DND-41 (cell line): ENCODE results near the gene TSHB.

Experiments used
- ATAC-seq: fragments of 200-7000 bp; cut with Tn5 transposase; 3 replicates; pipeline ENCODE4 v1.9.1; 2021; ENCODE audit warnings: low read depth; ENCODE audit not compliant: insufficient read depth
- DNase-seq: peaks from one replicate; pipeline ENCODE4 v3.0.0-alpha.2; 2020
- H2AFZ ChIP-seq: 2 replicates; pipeline ENCODE4 v1.6.0; 2012; ENCODE audit warnings: low read depth, low read length
- H3K27ac ChIP-seq: 2 replicates; pipeline ENCODE4 v1.5.1; 2012; ENCODE audit warnings: low read length, inconsistent platforms
- H3K27me3 ChIP-seq: fragments of 200-600 bp; sonication (generic); 2 replicates; pipeline ENCODE4 v1.6.0; 2012; ENCODE audit warnings: low read length, mild to moderate bottlenecking, inconsistent platforms; ENCODE audit not compliant: insufficient read depth, poor library complexity
- H3K36me3 ChIP-seq: 2 replicates; pipeline ENCODE4 v1.5.1; 2012; ENCODE audit warnings: low read length, inconsistent platforms; ENCODE audit not compliant: insufficient read depth
- H3K4me1 ChIP-seq: 2 replicates; pipeline ENCODE4 v1.5.1; 2012; ENCODE audit warnings: mild to moderate bottlenecking, low read length; ENCODE audit not compliant: insufficient read depth
- H3K4me2 ChIP-seq: 2 replicates; pipeline ENCODE4 v1.6.0; 2012; ENCODE audit warnings: mild to moderate bottlenecking, moderate library complexity, low read length, inconsistent platforms; ENCODE audit not compliant: insufficient read depth
- H3K4me3 ChIP-seq, 2 experiments: fragments of 200-600 bp in 1 of 2; shearing (Covaris generic) in 1 of 2; 2 replicates each; pipeline ENCODE4 v1.5.1; 2012 to 2016; ENCODE audit warnings: inconsistent platforms in 2 of 2, low read length in 2 of 2, mild to moderate bottlenecking in 2 of 2, low read depth in 1 of 2, moderate library complexity in 1 of 2
- H3K79me2 ChIP-seq: 2 replicates; pipeline ENCODE4 v1.6.0; 2012; ENCODE audit warnings: low read length, inconsistent platforms; ENCODE audit not compliant: insufficient read depth
- H3K9ac ChIP-seq: 2 replicates; pipeline ENCODE4 v1.6.0; 2012; ENCODE audit warnings: low read depth, mild to moderate bottlenecking, inconsistent platforms, low read length, moderate library complexity
- H3K9me3 ChIP-seq: 2 replicates; pipeline ENCODE4 v1.5.1; 2012; ENCODE audit warnings: low read length, moderate library complexity, mild to moderate bottlenecking, inconsistent platforms; ENCODE audit not compliant: insufficient read depth, severe bottlenecking
- H4K20me1 ChIP-seq: 2 replicates; pipeline ENCODE4 v1.6.0; 2012; ENCODE audit warnings: low read length; ENCODE audit not compliant: insufficient read depth
- EZH2 ChIP-seq: IDR thresholded peaks from 3 replicates; pipeline ENCODE4 v1.6.1; 2012; ENCODE audit warnings: borderline replicate concordance, low read depth, mild to moderate bottlenecking, moderate library complexity, low read length, inconsistent platforms; ENCODE audit not compliant: severe bottlenecking
- TF ChIP-seq, protein P1 (sequence below): IDR thresholded peaks from 2 replicates; pipeline ENCODE4 v1.5.1; 2012; ENCODE audit warnings: borderline replicate concordance, low read length, moderate library complexity, mild to moderate bottlenecking; ENCODE audit not compliant: poor library complexity, severe bottlenecking; ENCODE audit errors: extremely low read depth

TSHB gene

GRCh38 chr1:115023593-115023992 lies 6.0 kb upstream of the TSHB start:
- no peaks in the 10 kb centered on the region for H3K27me3 ChIP-seq
- no peak overlapping the region for H2AFZ ChIP-seq
- TF ChIP-seq, protein P1, sequence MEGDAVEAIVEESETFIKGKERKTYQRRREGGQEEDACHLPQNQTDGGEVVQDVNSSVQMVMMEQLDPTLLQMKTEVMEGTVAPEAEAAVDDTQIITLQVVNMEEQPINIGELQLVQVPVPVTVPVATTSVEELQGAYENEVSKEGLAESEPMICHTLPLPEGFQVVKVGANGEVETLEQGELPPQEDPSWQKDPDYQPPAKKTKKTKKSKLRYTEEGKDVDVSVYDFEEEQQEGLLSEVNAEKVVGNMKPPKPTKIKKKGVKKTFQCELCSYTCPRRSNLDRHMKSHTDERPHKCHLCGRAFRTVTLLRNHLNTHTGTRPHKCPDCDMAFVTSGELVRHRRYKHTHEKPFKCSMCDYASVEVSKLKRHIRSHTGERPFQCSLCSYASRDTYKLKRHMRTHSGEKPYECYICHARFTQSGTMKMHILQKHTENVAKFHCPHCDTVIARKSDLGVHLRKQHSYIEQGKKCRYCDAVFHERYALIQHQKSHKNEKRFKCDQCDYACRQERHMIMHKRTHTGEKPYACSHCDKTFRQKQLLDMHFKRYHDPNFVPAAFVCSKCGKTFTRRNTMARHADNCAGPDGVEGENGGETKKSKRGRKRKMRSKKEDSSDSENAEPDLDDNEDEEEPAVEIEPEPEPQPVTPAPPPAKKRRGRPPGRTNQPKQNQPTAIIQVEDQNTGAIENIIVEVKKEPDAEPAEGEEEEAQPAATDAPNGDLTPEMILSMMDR, result no peak
- no peak for TF ChIP-seq EZH2
- no peaks in the 10 kb centered on the region for H3K9me3 ChIP-seq
- H3K4me3 ChIP-seq, result no peak overlapping the region
- no peak overlapping the region for H3K4me2 ChIP-seq
- H3K36me3 ChIP-seq, result no peaks in the 10 kb centered on the region
- no peaks in the 10 kb centered on the region for H3K4me1 ChIP-seq
- H3K27ac ChIP-seq, result no peak overlapping the region
- no peak for DNase-seq
- H3K79me2 ChIP-seq, result no peaks in the 10 kb centered on the region
- no peak for ATAC-seq
- H3K9ac ChIP-seq, result no peak overlapping the region
- no peaks in the 10 kb centered on the region for H4K20me1 ChIP-seq

GRCh38 chr1:115031595-115031994 lies 2.0 kb downstream of the TSHB start:
- Histone ChIP-seq H3K9me3 (no peaks in the 10 kb centered on the region), H4K20me1 (no peaks in the 10 kb centered on the region), H3K27ac (no peak overlapping the region), H3K79me2 (no peaks in the 10 kb centered on the region), H3K9ac (no peak overlapping the region), H3K4me2 (no peak overlapping the region), H3K36me3 (no peaks in the 10 kb centered on the region), H3K4me3 (no peak overlapping the region), H2AFZ (no peak overlapping the region), H3K4me1 (no peaks in the 10 kb centered on the region), H3K27me3 (peaks cover 9% of the 10 kb centered on the region)
- no peak for TF ChIP-seq EZH2
- TF ChIP-seq, protein P1, result no peak
- DNase-seq (no peak), ATAC-seq (no peak)

- ATAC-seq, result no peak
- peaks cover 14% of the 10 kb centered on the region for H3K27me3 ChIP-seq
These were observed 6.0 kb downstream of the TSHB start for GRCh38 chr1:115035652-115036051.

More at GRCh38 chr1:115035652-115036051, 6.0 kb downstream of the TSHB start:
- H3K4me1 ChIP-seq, result no peaks in the 10 kb centered on the region
- H3K4me2 ChIP-seq, result no peak overlapping the region
- no peak overlapping the region for H3K9ac ChIP-seq
- H3K4me3 ChIP-seq, result no peak overlapping the region
- no peak for DNase-seq
- H2AFZ ChIP-seq, result no peak overlapping the region
- H3K9me3 ChIP-seq, result no peaks in the 10 kb centered on the region
- no peak for TF ChIP-seq EZH2
- TF ChIP-seq, protein P1, result no peak
- no peaks in the 10 kb centered on the region for H3K36me3 ChIP-seq
- H4K20me1 ChIP-seq, result no peaks in the 10 kb centered on the region
- no peaks in the 10 kb centered on the region for H3K79me2 ChIP-seq
- H3K27ac ChIP-seq, result no peak overlapping the region
